ENCODE measurements around the gene PLEKHM2. TPM values are rescaled to one million over a fixed set of nuclear protein-coding genes. Genes with fewer than 3 reads are reported as not detected.

The PLEKHM2 gene
- total RNA-seq, 1 donor from 2014 or later = 16.7 TPM

GRCh38 chr1:15724949-15725880 is 41.1 kb downstream of the PLEKHM2 start:
- no peak overlapping the region for H3K4me2 ChIP-seq
- no peak overlapping the region for H3K9ac ChIP-seq
- no peaks in the 10 kb centered on the region for H3K36me3 ChIP-seq
- no peaks in the 10 kb centered on the region for H3K79me2 ChIP-seq (ENCODE audit: low read depth)
- no peaks in the 10 kb centered on the region for H3K4me1 Mint-ChIP-seq
- H3K27ac Mint-ChIP-seq = no peak overlapping the region
- no peak overlapping the region for H3K4me3 Mint-ChIP-seq
- peaks cover 2% of the 10 kb centered on the region for H3K27me3 Mint-ChIP-seq (ENCODE audit: insufficient read depth, low read depth)
- H3K36me3 Mint-ChIP-seq = peaks cover 17% of the 10 kb centered on the region
- no peaks in the 10 kb centered on the region for H3K4me1 ChIP-seq
- no peak for TF ChIP-seq CTCF (IDR thresholded peaks at IDR 0.05)
- TF ChIP-seq EZH2phosphoT487 (IDR thresholded peaks at IDR 0.05) = no peak
- TF ChIP-seq EZH2 (IDR thresholded peaks at IDR 0.05) = no peak
- no peaks in the 10 kb centered on the region for H3F3A ChIP-seq (ENCODE audit: low read depth)
- no peak overlapping the region for H3K4me3 ChIP-seq
- no peak overlapping the region for H3K27ac ChIP-seq
- no peak overlapping the region for H2AFZ ChIP-seq (replicated peaks)
- DNase-seq (ENCODE audit: low spot score) = no peak
- H3K9me3 Mint-ChIP-seq = no peaks in the 10 kb centered on the region
- no peaks in the 10 kb centered on the region for H3K27me3 ChIP-seq
- no peaks in the 10 kb centered on the region for H3K9me3 ChIP-seq (ENCODE audit: low read depth)
- H4K20me1 ChIP-seq (ENCODE audit: low read depth) = no peaks in the 10 kb centered on the region

GRCh38 chr1:15726508-15726907 is 42.4 kb downstream of the PLEKHM2 start:
- no peaks in the 10 kb centered on the region for H3K79me2 ChIP-seq (ENCODE audit: low read depth)
- H3K27ac ChIP-seq = no peak overlapping the region
- H3K27me3 ChIP-seq = no peaks in the 10 kb centered on the region
- H3K27ac Mint-ChIP-seq = no peak overlapping the region
- no peaks in the 10 kb centered on the region for H3K9me3 ChIP-seq (ENCODE audit: low read depth)
- H3K27me3 Mint-ChIP-seq (ENCODE audit: insufficient read depth, low read depth) = peaks cover 2% of the 10 kb centered on the region
- H3K36me3 Mint-ChIP-seq = peaks cover 17% of the 10 kb centered on the region
- no peak for TF ChIP-seq EZH2phosphoT487 (IDR thresholded peaks at IDR 0.05)
- TF ChIP-seq CTCF (IDR thresholded peaks at IDR 0.05) = no peak
- TF ChIP-seq EZH2 (IDR thresholded peaks at IDR 0.05) = no peak
- H3K36me3 ChIP-seq = no peaks in the 10 kb centered on the region
- DNase-seq (ENCODE audit: low spot score) = no peak
- no peak overlapping the region for H3K4me2 ChIP-seq
- no peaks in the 10 kb centered on the region for H3F3A ChIP-seq (ENCODE audit: low read depth)
- no peak overlapping the region for H2AFZ ChIP-seq (replicated peaks)
- no peak overlapping the region for H3K9ac ChIP-seq
- no peaks in the 10 kb centered on the region for H4K20me1 ChIP-seq (ENCODE audit: low read depth)
- no peaks in the 10 kb centered on the region for H3K9me3 Mint-ChIP-seq
- H3K4me3 Mint-ChIP-seq = no peak overlapping the region
- no peaks in the 10 kb centered on the region for H3K4me1 Mint-ChIP-seq
- no peaks in the 10 kb centered on the region for H3K4me1 ChIP-seq
- no peak overlapping the region for H3K4me3 ChIP-seq

GRCh38 chr1:15727021-15727420 is 42.9 kb downstream of the PLEKHM2 start:
- H3K36me3 ChIP-seq = no peaks in the 10 kb centered on the region
- DNase-seq (ENCODE audit: low spot score) = no peak
- H3K36me3 Mint-ChIP-seq = peaks cover 17% of the 10 kb centered on the region

More at GRCh38 chr1:15727021-15727420, 42.9 kb downstream of the PLEKHM2 start:
- H3K79me2 ChIP-seq (ENCODE audit: low read depth) = no peaks in the 10 kb centered on the region
- TF ChIP-seq EZH2 (IDR thresholded peaks at IDR 0.05) = no peak
- TF ChIP-seq CTCF (IDR thresholded peaks at IDR 0.05) = no peak
- no peak for TF ChIP-seq EZH2phosphoT487 (IDR thresholded peaks at IDR 0.05)
- Mint-ChIP-seq H3K9me3 (no peaks in the 10 kb centered on the region), H3K4me1 (no peaks in the 10 kb centered on the region), H3K27ac (no peak overlapping the region), H3K27me3 (ENCODE audit: insufficient read depth, low read depth) (peaks cover 2% of the 10 kb centered on the region), H3K4me3 (no peak overlapping the region)
- H2AFZ ChIP-seq (replicated peaks) = no peak overlapping the region
- H3K27me3 ChIP-seq = no peaks in the 10 kb centered on the region
- H3K4me2 ChIP-seq = no peak overlapping the region
- no peaks in the 10 kb centered on the region for H3K9me3 ChIP-seq (ENCODE audit: low read depth)
- no peaks in the 10 kb centered on the region for H4K20me1 ChIP-seq (ENCODE audit: low read depth)
- H3K9ac ChIP-seq = no peak overlapping the region
- H3K4me3 ChIP-seq = no peak overlapping the region
- no peaks in the 10 kb centered on the region for H3F3A ChIP-seq (ENCODE audit: low read depth)
- H3K4me1 ChIP-seq = no peaks in the 10 kb centered on the region
- no peak overlapping the region for H3K27ac ChIP-seq
